HG03469 (cell line): ENCODE data around the gene MAN1A1.
A peak's percentile ranks its signal among the peaks of the same experiment; 100 is the strongest.

Source experiments
- ATAC-seq: cut with Tn5 transposase; IDR thresholded peaks from one replicate; pipeline ENCODE4 v1.9.1; 2021; ENCODE audit warnings: mild to moderate bottlenecking, moderate library complexity, moderate number of reproducible peaks; ENCODE audit not compliant: unreplicated experiment

The MAN1A1 gene

GRCh38 chr6:119205911-119206618 lies 143.5 kb downstream of the MAN1A1 start:
- peak; percentile 81 for ATAC-seq

GRCh38 chr6:119204719-119205118 lies 144.8 kb downstream of the MAN1A1 start:
- no peak for ATAC-seq

GRCh38 chr6:119201480-119201879 lies 148.1 kb downstream of the MAN1A1 start:
- no peak for ATAC-seq

- no peak for ATAC-seq
Observed at GRCh38 chr6:119200512-119201175, 148.9 kb downstream of the MAN1A1 start.

GRCh38 chr6:119197271-119197670 lies 152.3 kb downstream of the MAN1A1 start:
- no peak for ATAC-seq

- ATAC-seq: no peak
Observed at GRCh38 chr6:119196715-119197114, 152.8 kb downstream of the MAN1A1 start.

- ATAC-seq: no peak
Observed at GRCh38 chr6:119195848-119196247, 153.7 kb downstream of the MAN1A1 start.

GRCh38 chr6:119195204-119195603 lies 154.4 kb downstream of the MAN1A1 start:
- no peak for ATAC-seq

- ATAC-seq: no peak
Observed at GRCh38 chr6:119193707-119194106, 155.9 kb downstream of the MAN1A1 start.

GRCh38 chr6:119192200-119192599 lies 157.4 kb downstream of the MAN1A1 start:
- ATAC-seq: no peak

GRCh38 chr6:119190176-119190575 lies 159.4 kb downstream of the MAN1A1 start:
- no peak for ATAC-seq

- ATAC-seq: no peak
Observed at GRCh38 chr6:119189498-119189897, 160.1 kb downstream of the MAN1A1 start.

- ATAC-seq: no peak
Observed at GRCh38 chr6:119187596-119187995, 162.0 kb downstream of the MAN1A1 start.

GRCh38 chr6:119186490-119186889 lies 163.1 kb downstream of the MAN1A1 start:
- ATAC-seq: no peak

GRCh38 chr6:119184008-119184648 lies 165.4 kb downstream of the MAN1A1 start:
- no peak for ATAC-seq

GRCh38 chr6:119183457-119183856 lies 166.1 kb downstream of the MAN1A1 start:
- no peak for ATAC-seq

- no peak for ATAC-seq
Observed at GRCh38 chr6:119182875-119183274, 166.7 kb downstream of the MAN1A1 start.

- no peak for ATAC-seq
Observed at GRCh38 chr6:119182216-119182803, 167.3 kb downstream of the MAN1A1 start.

GRCh38 chr6:119181046-119181445 lies 168.5 kb downstream of the MAN1A1 start:
- ATAC-seq: no peak

GRCh38 chr6:119179842-119180241 lies 169.7 kb downstream of the MAN1A1 start:
- no peak for ATAC-seq

- ATAC-seq: no peak
Observed at GRCh38 chr6:119179062-119179461, 170.5 kb downstream of the MAN1A1 start.

GRCh38 chr6:119176445-119176844 lies 173.1 kb downstream of the MAN1A1 start:
- no peak for ATAC-seq
